GM12878 (cell line): Measurements from ENCODE around the gene ZNF132. TPM values are rescaled to one million over a fixed set of nuclear protein-coding genes. Genes with fewer than 3 reads are reported as not detected.

ENCODE experiments used
- ATAC-seq: fragments of 200-7000 bp; cut with Tn5 transposase; 3 replicates; pipeline ENCODE4 v1.9.1; 2020; ENCODE audit warnings: mild to moderate bottlenecking, moderate library complexity
- Bru-seq: library from RNA; stranded (reverse); fragments of 400-500 nt; gene quantifications from one replicate; lab custom pipeline; 2021; lab: Mats Ljungman, UMichigan
- BruChase-seq, 2 experiments: library from RNA; stranded (reverse); fragments of 400-500 nt; gene quantifications; one replicate each; lab custom pipeline; 2021; lab: Mats Ljungman, UMichigan
- BruUV-seq: library from RNA; stranded (reverse); fragments of 400-500 nt; replicated peaks from 2 replicates; lab custom pipeline; 2021; lab: Mats Ljungman, UMichigan
- CTCF ChIA-PET: fragments of 300-600 bp; sonication (Branson Sonifier 250); formaldehyde crosslinking; extraction: SDS; loops from one replicate; lab custom pipeline; 2021; ENCODE audit warnings: inconsistent platforms; lab: Yijun Ruan, JAX
- POLR2A ChIA-PET: fragments of 350-600 bp; formaldehyde crosslinking; extraction: SDS; loops from one replicate; lab custom pipeline; 2021; ENCODE audit warnings: inconsistent platforms; lab: Charles Lee
- RAD21 ChIA-PET: fragments of 300-600 bp; sonication (Branson Sonifier 250); formaldehyde crosslinking; loops from one replicate; lab custom pipeline; 2023; ENCODE audit warnings: antibody characterized with exemption; ENCODE audit not compliant: unreplicated experiment; lab: Charles Lee
- SMC1A ChIA-PET: fragments of 300-600 bp; sonication (Branson Sonifier 250); formaldehyde crosslinking; loops from one replicate; lab custom pipeline; 2023; ENCODE audit not compliant: unreplicated experiment, uncharacterized antibody; lab: Charles Lee
- DNase-seq: peaks from one replicate; pipeline ENCODE4 v3.0.0-alpha.2; 2011; ENCODE audit warnings: low read depth, low spot score
- FAIRE-seq: peaks from 3 replicates; lab custom pipeline; 2011; peaks lifted over from hg19 to GRCh38; lab: Jason Lieb, UNC
- H2AFZ ChIP-seq: 2 replicates; pipeline ENCODE4 v1.6.0; 2011; ENCODE audit warnings: low read depth, low read length, control low read depth; ENCODE audit not compliant: control insufficient read depth
- H3K27ac ChIP-seq: 2 replicates; pipeline ENCODE4 v1.5.1; 2011; ENCODE audit warnings: control low read depth; ENCODE audit not compliant: control insufficient read depth, insufficient read depth
- H3K27me3 ChIP-seq, 2 experiments: replicated peaks in 1 of 2; 2 replicates each; pipeline versions ENCODE4 v1.6.0 to v1.6.1; 2011; ENCODE audit warnings: low read length in 1 of 2; ENCODE audit not compliant: control insufficient read depth in 2 of 2, insufficient read depth in 2 of 2
- H3K36me3 ChIP-seq, 2 experiments: 2 replicates each; pipeline ENCODE4 v1.5.1; 2011; ENCODE audit warnings: low read length in 1 of 2; ENCODE audit not compliant: control insufficient read depth in 2 of 2, insufficient read depth in 2 of 2
- H3K4me1 ChIP-seq: 2 replicates; pipeline ENCODE4 v1.6.1; 2011; ENCODE audit warnings: mild to moderate bottlenecking, low read length, moderate library complexity, mixed read lengths; ENCODE audit not compliant: control insufficient read depth, insufficient read depth
- H3K4me2 ChIP-seq: 2 replicates; pipeline ENCODE4 v1.6.0; 2011; ENCODE audit warnings: control low read depth; ENCODE audit not compliant: control insufficient read depth, insufficient read depth
- H3K4me3 ChIP-seq: fragments of 200-600 bp; sonication (generic); 2 replicates; pipeline ENCODE4 v1.5.1; 2016
- H3K79me2 ChIP-seq: 2 replicates; pipeline ENCODE4 v1.6.0; 2011; ENCODE audit warnings: low read length; ENCODE audit not compliant: control insufficient read depth, insufficient read depth
- H3K9ac ChIP-seq: 2 replicates; pipeline ENCODE4 v1.8.0; 2011; ENCODE audit warnings: low read length, control low read depth, mixed read lengths; ENCODE audit not compliant: control insufficient read depth, insufficient read depth
- H3K9me3 ChIP-seq: replicated peaks from 3 replicates; pipeline ENCODE4 v1.5.1; 2011; ENCODE audit warnings: mild to moderate bottlenecking, low read length; ENCODE audit not compliant: control insufficient read depth, insufficient read depth
- H4K20me1 ChIP-seq: 2 replicates; pipeline ENCODE4 v1.6.0; 2011; ENCODE audit not compliant: control insufficient read depth, insufficient read depth
- ETV6 ChIP-seq, 2 experiments: fragments of 450-650 bp in 1 of 2; IDR thresholded peaks in 1 of 2; conservative IDR thresholded peaks in 1 of 2; 2 replicates each; pipeline ENCODE4 v1.6.1; 2014; ENCODE audit warnings: antibody characterized with exemption in 1 of 2, borderline replicate concordance in 1 of 2, low read depth in 1 of 2, mild to moderate bottlenecking in 1 of 2, moderate library complexity in 1 of 2
- IKZF1 ChIP-seq: fragments of 450-650 bp; conservative IDR thresholded peaks from 2 replicates; pipeline ENCODE4 v1.6.1; 2017; ENCODE audit warnings: antibody characterized with exemption, mild to moderate bottlenecking
- LARP7 ChIP-seq: fragments of 450-650 bp; IDR thresholded peaks from 2 replicates; pipeline ENCODE4 v1.6.1; 2017; ENCODE audit warnings: mild to moderate bottlenecking
- NKRF ChIP-seq: fragments of 450-650 bp; conservative IDR thresholded peaks from 2 replicates; pipeline ENCODE4 v1.6.1; 2017; ENCODE audit warnings: mild to moderate bottlenecking, moderate library complexity
- NR2C2 ChIP-seq: IDR thresholded peaks from 2 replicates; pipeline ENCODE4 v1.6.1; 2011; ENCODE audit warnings: borderline replicate concordance, low read depth; ENCODE audit not compliant: control insufficient read depth, insufficient read length
- PAX8 ChIP-seq: fragments of 450-650 bp; IDR thresholded peaks from 2 replicates; pipeline ENCODE4 v1.6.1; 2017; ENCODE audit warnings: mild to moderate bottlenecking, moderate library complexity
- REST ChIP-seq: IDR thresholded peaks from 2 replicates; pipeline ENCODE4 v1.6.1; 2012; ENCODE audit warnings: mild to moderate bottlenecking, low read depth, low read length
- RFX5 ChIP-seq: IDR thresholded peaks from 2 replicates; pipeline ENCODE4 v1.6.1; 2011; ENCODE audit warnings: low read depth, low read length, improper control_type of control experiment
- SMC3 ChIP-seq: IDR thresholded peaks from 2 replicates; pipeline ENCODE4 v1.6.1; 2011; ENCODE audit warnings: low read length, improper control_type of control experiment, borderline replicate concordance
- ZBED1 ChIP-seq: IDR thresholded peaks from 2 replicates; pipeline ENCODE4 v1.6.1; 2016; ENCODE audit warnings: borderline replicate concordance
- ZNF207 ChIP-seq: fragments of 450-650 bp; IDR thresholded peaks from 2 replicates; pipeline ENCODE4 v1.6.1; 2014; ENCODE audit warnings: antibody characterized with exemption, mild to moderate bottlenecking, borderline replicate concordance
- WGBS: methylation state at CpG from one replicate; pipeline ENCODE4 v1.1.6; 2016; ENCODE audit warnings: low lambda C conversion rate; ENCODE audit not compliant: insufficient replicate concordance, insufficient coverage; ENCODE audit errors: missing lambda C conversion rate; 5-methylcytosine and 5-hydroxymethylcytosine counted together
- in situ Hi-C: fragments of 300-500 bp; cut with MboI; formaldehyde crosslinking; loops from 9 replicates; pipeline ENCODE4 v1.14.3; 2018; ENCODE audit warnings: mixed read lengths
- intact Hi-C: fragments of 100-400 bp; cut with micrococcal nuclease; formaldehyde crosslinking; loops from one replicate; pipeline ENCODE4 v1.14.2; 2022; ENCODE audit not compliant: unreplicated experiment
- long read RNA-seq, 2 experiments: library from polyadenylated mRNA; unstranded; transcript quantifications; one replicate each; pipeline ENCODE4 v2.0.0, GENCODE V29; 2019 to 2020
- polyA minus RNA-seq, 3 experiments: library from RNA; depleted of rRNA, polyadenylated mRNA; stranded (reverse); fragments of >200 nt; gene quantifications; 2 replicates each; pipeline ENCODE4 v1.2.3, GENCODE V29; 2011
- polyA plus RNA-seq, 11 experiments: library from polyadenylated mRNA; depleted of rRNA in 4 of 11; unstranded in 6 of 11; stranded (reverse) in 5 of 11; fragments of >200 nt; fragmentation: Nextera tagmentation in 4 of 11; fragmentation: Illumina TruSeq in 1 of 11; extraction: Ambion mirVana in 4 of 11; extraction: Trizol in 1 of 11; gene quantifications; 1 replicate in 1 of 11; 2 replicates in 10 of 11; pipeline versions ENCODE4 v1.2.1 to v1.2.3, GENCODE V29; 2011 to 2016; ENCODE audit warnings: inconsistent platforms in 2 of 11, missing spikeins in 2 of 11, low read depth in 1 of 11
- total RNA-seq, 4 experiments: library from RNA; depleted of rRNA in 3 of 4; stranded (reverse); fragments of >200 nt in 3 of 4; fragmentation: Illumina TruSeq in 1 of 4; extraction: Trizol in 1 of 4; gene quantifications; 2 replicates each; pipeline versions ENCODE4 v1.2.1 to v1.2.3, GENCODE V29; 2013 to 2021

ZNF132 gene
- total RNA-seq (2013; cell fraction: nucleolus; rRNA removed) = 8.4 and 8.7 TPM in 2 replicates
- total RNA-seq (2014; rRNA removed) (3.5 and 4.0 TPM in 2 replicates), total RNA-seq (2014; rRNA removed; fragmentation: Illumina TruSeq; extraction: Trizol) (3.3 and 3.5 TPM in 2 replicates), total RNA-seq (2021) (2.7 and 3.4 TPM in 2 replicates), polyA plus RNA-seq (2011; rRNA removed) (0.68 and 0.81 TPM in 2 replicates), polyA plus RNA-seq (2014; fragmentation: Illumina TruSeq; extraction: Trizol) (2.0 and 2.2 TPM in 2 replicates), polyA plus RNA-seq (2014; fragmentation: Nextera tagmentation; extraction: Ambion mirVana) (under 1 TPM; 0.56 to 0.73 TPM), polyA plus RNA-seq (2014; rRNA removed) (1.4 and 1.9 TPM in 2 replicates), polyA plus RNA-seq (2016; fragmentation: Nextera tagmentation; extraction: Ambion mirVana) (1 to 10 TPM; 2.4 to 3.0 TPM), polyA minus RNA-seq (2011; rRNA and poly(A)+ RNA removed) (3.7 and 4.0 TPM in 2 replicates), Bru-seq, nascent RNA (percentile 54 among the genes with signal in this experiment), BruChase-seq, experiment 1, labeled RNA remaining after a 6-hour chase (percentile 41 among the genes with signal in this experiment), BruChase-seq, experiment 2, labeled RNA remaining after a 2-hour chase (percentile 45 among the genes with signal in this experiment)
- 1.3 TPM for polyA plus RNA-seq (2011; ENCODE audit: low read depth)
- 0.40 and 0.42 TPM in 2 replicates for polyA plus RNA-seq (2011; cell fraction: cytosol; rRNA removed)
- polyA plus RNA-seq (2011; cell fraction: nucleus; rRNA removed) = 1.2 and 1.8 TPM in 2 replicates
- 0.69 and 2.1 TPM in 2 replicates for polyA plus RNA-seq (2012)
- 0.62 TPM in 1 of 2 replicates, not detected in the other for polyA minus RNA-seq (2011; cell fraction: cytosol; rRNA and poly(A)+ RNA removed)
- 3.5 TPM in 2 replicates for polyA minus RNA-seq (2011; cell fraction: nucleus; rRNA and poly(A)+ RNA removed)
- long read RNA-seq, experiment 1 = 0 reads
- long read RNA-seq, experiment 2, partial matches to known transcripts = 0 of 1 reads
- long read RNA-seq, experiment 2, other reads (novel, unspliced or antisense) = 0 of 1 reads

GRCh38 chr19:58439576-58440554 lies at the start of gene ZNF132:
Gene ZNF132 (minus strand): TSS chr19:58440153. CDS start chr19:58439821, 332 bp downstream.
- Histone ChIP-seq H3K36me3 (peaks cover 0 to 5% of the 10 kb centered on the region in 2 experiments; a peak in 2 of 4 replicates), H4K20me1 (no peaks in the 10 kb centered on the region), H3K4me3 (peak within 1 kb of the TSS; percentile 83), H3K4me1 (peaks cover 6% of the 10 kb centered on the region; the same call in 1 of the 2 replicates), H3K27me3 (no peaks in the 10 kb centered on the region), H3K27ac (peak within 1 kb of the TSS; percentile 38; the same call in 1 of the 2 replicates), H3K79me2 (peaks cover 4% of the 10 kb centered on the region), H3K4me2 (peak within 1 kb of the TSS; percentile 92), H3K9ac (peak within 1 kb of the TSS; percentile 56; the same call in 1 of the 2 replicates), H2AFZ (peak within 1 kb of the TSS; percentile 88), H3K9me3 (peaks cover 34% of the 10 kb centered on the region)
- RAD21 ChIA-PET = interaction anchor here (0.7 to 1.0 kb wide), 2 partner anchors 12 to 161 kb away, joined by 3 to 4 read pairs; partner anchors contain the start of genes ZNF324B and ZNF8
- TSS peak; percentile 92 for BruUV-seq
- SMC1A ChIA-PET = interaction anchor here (0.9 kb wide), 1 partner anchor 11 kb away, joined by 3 read pairs; the partner anchor contains the start of gene ZNF324B
- in situ Hi-C loops (no loop called here), intact Hi-C loops (no loop called here)
- ATAC-seq (peak; percentile 99), FAIRE-seq (peak; percentile 99), DNase-seq (peak; percentile 98)
- WGBS = 8% methylated on average over 56 of the region's 59 CpGs
- POLR2A ChIA-PET = interaction anchor here (1.0 kb wide), 1 partner anchor 12 kb away, joined by 3 read pairs; the partner anchor contains the start of gene ZNF324B
- CTCF ChIA-PET = no interaction called here
- TF ChIP-seq NR2C2 (no peak), IKZF1 (peak; percentile 64), LARP7 (0 out of 2 replicates have a peak, but pooled peaks have one; percentile 33), ZNF207 (no peak), RFX5 (no peak), REST (no peak), ZBED1 (no peak), SMC3 (no peak), PAX8 (no peak), NKRF (no peak), ETV6 (conservative IDR thresholded peaks at IDR 0.05 in 1 of 2, IDR thresholded peaks at IDR 0.05 in 1 of 2; ENCODE audit: borderline replicate concordance in 1 of 2, low read depth in 1 of 2) (no peak)
